ENCODE results near the gene STRBP.
"Not testable (repeated sequence)": the region's sequence is repeated elsewhere in the genome, so short reads cannot be mapped to it uniquely, and the experiment has no call there.

STRBP gene

GRCh38 chr9:123282362-123283047 lies 14.1 kb upstream of the STRBP start:
- H3K9me3 Mint-ChIP-seq, result peaks cover 23% of the 10 kb centered on the region
- H3K27me3 Mint-ChIP-seq (ENCODE audit: low read depth, poor library complexity), result peaks cover 5% of the 10 kb centered on the region
- TF ChIP-seq CTCF (IDR thresholded peaks at IDR 0.05), result no peak
- peaks cover 5% of the 10 kb centered on the region for H3K36me3 Mint-ChIP-seq (ENCODE audit: low read depth)
- H3K27ac Mint-ChIP-seq, result no peak overlapping the region
- no peak for DNase-seq
- no peak overlapping the region for H3K4me3 Mint-ChIP-seq
- no peaks in the 10 kb centered on the region for H3K4me1 Mint-ChIP-seq

GRCh38 chr9:123281659-123282350 lies 13.4 kb upstream of the STRBP start:
- no peak overlapping the region for H3K27ac Mint-ChIP-seq
- no peak overlapping the region for H3K4me3 Mint-ChIP-seq
- H3K9me3 Mint-ChIP-seq, result peaks cover 23% of the 10 kb centered on the region
- H3K36me3 Mint-ChIP-seq (ENCODE audit: low read depth), result peaks cover 5% of the 10 kb centered on the region
- H3K27me3 Mint-ChIP-seq (ENCODE audit: low read depth, poor library complexity), result peaks cover 5% of the 10 kb centered on the region
- TF ChIP-seq CTCF (IDR thresholded peaks at IDR 0.05), result no peak
- no peaks in the 10 kb centered on the region for H3K4me1 Mint-ChIP-seq
- DNase-seq, result no peak

- not testable (repeated sequence) for H3K27me3 Mint-ChIP-seq (ENCODE audit: low read depth, poor library complexity); DNase-seq; H3K27ac Mint-ChIP-seq; H3K4me1 Mint-ChIP-seq; H3K36me3 Mint-ChIP-seq (ENCODE audit: low read depth); H3K4me3 Mint-ChIP-seq
- H3K9me3 Mint-ChIP-seq, result peaks cover 23% of the 10 kb centered on the region
These were observed 10.6 kb upstream of the STRBP start for GRCh38 chr9:123278879-123279493.

- peaks cover 23% of the 10 kb centered on the region for H3K9me3 Mint-ChIP-seq
These were observed 10.0 kb upstream of the STRBP start for GRCh38 chr9:123278361-123278760.

GRCh38 chr9:123276551-123276950 lies 8.2 kb upstream of the STRBP start:
- H3K4me3 Mint-ChIP-seq, result no peak overlapping the region
- no peak for TF ChIP-seq CTCF (IDR thresholded peaks at IDR 0.05)
- DNase-seq, result no peak
- H3K27ac Mint-ChIP-seq, result no peak overlapping the region
- no peaks in the 10 kb centered on the region for H3K27me3 Mint-ChIP-seq (ENCODE audit: low read depth, poor library complexity)
- peaks cover 6% of the 10 kb centered on the region for H3K4me1 Mint-ChIP-seq
- peaks cover 23% of the 10 kb centered on the region for H3K9me3 Mint-ChIP-seq
- H3K36me3 Mint-ChIP-seq (ENCODE audit: low read depth), result peaks cover 5% of the 10 kb centered on the region

More at GRCh38 chr9:123278361-123278760, 10.0 kb upstream of the STRBP start:
- H3K36me3 Mint-ChIP-seq (ENCODE audit: low read depth), result peaks cover 5% of the 10 kb centered on the region
- TF ChIP-seq CTCF (IDR thresholded peaks at IDR 0.05), result no peak
- DNase-seq, result no peak
- no peaks in the 10 kb centered on the region for H3K27me3 Mint-ChIP-seq (ENCODE audit: low read depth, poor library complexity)
- no peak overlapping the region for H3K27ac Mint-ChIP-seq
- peaks cover 6% of the 10 kb centered on the region for H3K4me1 Mint-ChIP-seq
- no peak overlapping the region for H3K4me3 Mint-ChIP-seq

- not testable (repeated sequence) for H3K27ac Mint-ChIP-seq; H3K36me3 Mint-ChIP-seq (ENCODE audit: low read depth); DNase-seq; H3K9me3 Mint-ChIP-seq; H3K4me3 Mint-ChIP-seq
- peaks cover 34% of the 10 kb centered on the region for H3K27me3 Mint-ChIP-seq (ENCODE audit: low read depth, poor library complexity)
- peaks cover 26% of the 10 kb centered on the region for H3K4me1 Mint-ChIP-seq
These were observed 2.7 kb upstream of the STRBP start for GRCh38 chr9:123271133-123271532.
